HEK293 (cell line): ENCODE measurements around the gene CDK14.

Source experiments
- ATF2 ChIP-seq: fragments of 450-650 bp; formaldehyde crosslinking; IDR thresholded peaks from 2 replicates; pipeline ENCODE4 v1.5.1; 2016; ENCODE audit warnings: missing biosample characterization, missing genetic modification characterization, low read depth
- CTCF ChIP-seq: fragments of 450-650 bp; formaldehyde crosslinking; IDR thresholded peaks from 2 replicates; pipeline ENCODE4 v1.5.1; 2016; ENCODE audit warnings: missing biosample characterization, missing genetic modification characterization
- KLF10 ChIP-seq: fragments of 450-650 bp; IDR thresholded peaks from 2 replicates; pipeline ENCODE4 v1.5.1; 2018; ENCODE audit warnings: missing biosample characterization, mild to moderate bottlenecking, missing genetic modification characterization
- PRDM10 ChIP-seq: fragments of 450-650 bp; formaldehyde crosslinking; IDR thresholded peaks from 2 replicates; pipeline ENCODE4 v1.5.1; 2016; ENCODE audit warnings: missing biosample characterization, missing genetic modification characterization
- REST ChIP-seq: fragments of 450-650 bp; formaldehyde crosslinking; IDR thresholded peaks from 2 replicates; pipeline ENCODE4 v1.5.1; 2016; ENCODE audit warnings: missing biosample characterization, missing genetic modification characterization
- SP2 ChIP-seq: fragments of 450-650 bp; formaldehyde crosslinking; IDR thresholded peaks from 2 replicates; pipeline ENCODE4 v1.5.1; 2016; ENCODE audit warnings: missing biosample characterization, missing genetic modification characterization
- ZBTB8A ChIP-seq: fragments of 450-650 bp; formaldehyde crosslinking; IDR thresholded peaks from 2 replicates; pipeline ENCODE4 v1.5.1; 2016; ENCODE audit warnings: missing biosample characterization, missing genetic modification characterization
- ZNF18 ChIP-seq: fragments of 450-650 bp; formaldehyde crosslinking; IDR thresholded peaks from 2 replicates; pipeline ENCODE4 v1.5.1; 2016; ENCODE audit warnings: missing biosample characterization, missing genetic modification characterization
- ZNF274 ChIP-seq, 2 experiments: fragments of 200-500 bp in 1 of 2; fragments of 450-650 bp in 1 of 2; sonication (Bioruptor generic) in 1 of 2; formaldehyde crosslinking in 1 of 2; IDR thresholded peaks; 2 replicates each; pipeline versions ENCODE4 v1.5.1 to v1.6.1; 2014 to 2016; ENCODE audit warnings: borderline replicate concordance in 1 of 2, inconsistent platforms in 1 of 2, low read length in 1 of 2, missing biosample characterization in 1 of 2, missing genetic modification characterization in 1 of 2
- ZNF549 ChIP-seq: fragments of 450-650 bp; IDR thresholded peaks from 2 replicates; pipeline ENCODE4 v1.5.1; 2018; ENCODE audit warnings: missing biosample characterization, missing genetic modification characterization, mild to moderate bottlenecking, inconsistent platforms, moderate library complexity

- TF ChIP-seq ZNF549 (no peak), REST (tag by site-specific recombination) (no peak), CTCF (tag by site-specific recombination) (no peak), PRDM10 (tag by site-specific recombination) (no peak), ZNF274 (IDR thresholded peaks at IDR 0.05; ENCODE audit: low read length) (no peak), ZNF274 (tag by site-specific recombination; IDR thresholded peaks at IDR 0.05; ENCODE audit: borderline replicate concordance) (no peak), KLF10 (tag by site-specific recombination) (no peak), SP2 (tag by site-specific recombination) (no peak), ZNF18 (tag by site-specific recombination) (no peak), ZBTB8A (tag by site-specific recombination) (no peak), ATF2 (tag by site-specific recombination) (no peak)
Measured at GRCh38 chr7:90775383-90775965, 179.4 kb downstream of the CDK14 start.
